ENCODE results near the gene CARD8. TPM values are rescaled to one million over a fixed set of nuclear protein-coding genes. Genes with fewer than 3 reads are reported as not detected.
"Not testable (repeated sequence)": the region's sequence is repeated elsewhere in the genome, so short reads cannot be mapped to it uniquely, and the experiment has no call there.

The CARD8 gene
- total RNA-seq = 11.6 TPM

GRCh38 chr19:48255376-48256303 lies at the start of gene CARD8:
CARD8 (minus strand) TSS chr19:48255912; CDS start chr19:48241020, 14,892 bp downstream.
- ATAC-seq = peak; percentile 96

GRCh38 chr19:48303866-48304265 lies 48.2 kb upstream of the CARD8 start:
- ATAC-seq = no peak

- ATAC-seq = peak; percentile 18
Observed at GRCh38 chr19:48303367-48303766, 47.7 kb upstream of the CARD8 start.

GRCh38 chr19:48302600-48302959 lies 46.9 kb upstream of the CARD8 start:
- no peak for ATAC-seq

- ATAC-seq = no peak
Observed at GRCh38 chr19:48301886-48302599, 46.3 kb upstream of the CARD8 start.

- ATAC-seq = no peak
Observed at GRCh38 chr19:48297975-48298374, 42.3 kb upstream of the CARD8 start.

GRCh38 chr19:48296963-48297734 lies 41.4 kb upstream of the CARD8 start:
- peak; percentile 14 for ATAC-seq

- no peak for ATAC-seq
Observed at GRCh38 chr19:48295458-48295857, 39.7 kb upstream of the CARD8 start.

GRCh38 chr19:48292798-48293197 lies 37.1 kb upstream of the CARD8 start:
- no peak for ATAC-seq

GRCh38 chr19:48291489-48291815 lies 35.7 kb upstream of the CARD8 start:
- not testable (repeated sequence) for ATAC-seq

- peak; percentile 67 for ATAC-seq
Observed at GRCh38 chr19:48290771-48291488, 35.2 kb upstream of the CARD8 start.

- peak; percentile 22 for ATAC-seq
Observed at GRCh38 chr19:48290401-48290770, 34.7 kb upstream of the CARD8 start.

GRCh38 chr19:48287748-48288147 lies 32.0 kb upstream of the CARD8 start:
- no peak for ATAC-seq

GRCh38 chr19:48284896-48285295 lies 29.2 kb upstream of the CARD8 start:
- no peak for ATAC-seq

GRCh38 chr19:48283908-48284307 lies 28.2 kb upstream of the CARD8 start:
- no peak for ATAC-seq

- no peak for ATAC-seq
Observed at GRCh38 chr19:48279747-48280146, 24.0 kb upstream of the CARD8 start.

- no peak for ATAC-seq
Observed at GRCh38 chr19:48274938-48275337, 19.2 kb upstream of the CARD8 start.

- no peak for ATAC-seq
Observed at GRCh38 chr19:48274173-48274572, 18.5 kb upstream of the CARD8 start.

GRCh38 chr19:48271531-48272151 lies 15.9 kb upstream of the CARD8 start:
- ATAC-seq = peak; percentile 50

GRCh38 chr19:48269617-48270026 lies 13.9 kb upstream of the CARD8 start:
- not testable (repeated sequence) for ATAC-seq

- ATAC-seq = not testable (repeated sequence)
Observed at GRCh38 chr19:48265326-48265725, 9.6 kb upstream of the CARD8 start.

GRCh38 chr19:48260359-48260714 lies 4.6 kb upstream of the CARD8 start:
- ATAC-seq = not testable (repeated sequence)
